ENCODE data around the gene RUNX1.

DNA sequence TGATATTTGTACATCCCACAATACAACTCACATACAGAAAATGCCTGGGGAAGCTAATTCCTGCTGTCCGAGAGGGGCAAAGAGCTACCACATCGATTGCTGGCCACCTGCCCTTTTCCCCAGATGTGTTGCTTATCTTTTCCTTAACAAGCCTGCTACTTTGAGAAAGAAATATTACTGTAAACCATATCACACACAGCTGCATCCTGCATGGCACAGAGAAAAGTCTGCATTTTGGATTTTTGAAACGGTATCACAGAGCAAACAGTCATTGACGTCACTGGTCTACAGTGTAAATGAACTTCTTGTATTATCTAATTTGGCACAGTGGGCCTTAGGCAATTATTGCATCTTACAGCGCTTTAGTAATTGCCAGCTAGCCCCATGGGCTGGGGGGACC, 215.6 kb downstream of the RUNX1 start:
- TF ChIP-seq, protein P1, sequence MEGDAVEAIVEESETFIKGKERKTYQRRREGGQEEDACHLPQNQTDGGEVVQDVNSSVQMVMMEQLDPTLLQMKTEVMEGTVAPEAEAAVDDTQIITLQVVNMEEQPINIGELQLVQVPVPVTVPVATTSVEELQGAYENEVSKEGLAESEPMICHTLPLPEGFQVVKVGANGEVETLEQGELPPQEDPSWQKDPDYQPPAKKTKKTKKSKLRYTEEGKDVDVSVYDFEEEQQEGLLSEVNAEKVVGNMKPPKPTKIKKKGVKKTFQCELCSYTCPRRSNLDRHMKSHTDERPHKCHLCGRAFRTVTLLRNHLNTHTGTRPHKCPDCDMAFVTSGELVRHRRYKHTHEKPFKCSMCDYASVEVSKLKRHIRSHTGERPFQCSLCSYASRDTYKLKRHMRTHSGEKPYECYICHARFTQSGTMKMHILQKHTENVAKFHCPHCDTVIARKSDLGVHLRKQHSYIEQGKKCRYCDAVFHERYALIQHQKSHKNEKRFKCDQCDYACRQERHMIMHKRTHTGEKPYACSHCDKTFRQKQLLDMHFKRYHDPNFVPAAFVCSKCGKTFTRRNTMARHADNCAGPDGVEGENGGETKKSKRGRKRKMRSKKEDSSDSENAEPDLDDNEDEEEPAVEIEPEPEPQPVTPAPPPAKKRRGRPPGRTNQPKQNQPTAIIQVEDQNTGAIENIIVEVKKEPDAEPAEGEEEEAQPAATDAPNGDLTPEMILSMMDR (IDR thresholded peaks at IDR 0.05), result no peak
- TF ChIP-seq POLR2A (IDR thresholded peaks at IDR 0.05), result no peak
